IMR-90 (cell line): ENCODE measurements around the gene BCAT1. TPM values are rescaled to one million over a fixed set of nuclear protein-coding genes. Genes with fewer than 3 reads are reported as not detected.

Source experiments
- ATAC-seq: fragments of 200-7000 bp; cut with Tn5 transposase; 2 replicates; pipeline ENCODE4 v1.9.1; 2020; ENCODE audit warnings: low read depth, mild to moderate bottlenecking, moderate library complexity
- BruUV-seq: library from RNA; stranded (reverse); fragments of 400-500 nt; replicated peaks from 2 replicates; lab custom pipeline; 2021; lab: Mats Ljungman, UMichigan
- CTCF ChIA-PET: fragments of 300-600 bp; formaldehyde crosslinking; extraction: SDS; loops from one replicate; lab custom pipeline; 2021; ENCODE audit warnings: antibody characterized with exemption; lab: Yijun Ruan, JAX
- POLR2A ChIA-PET: fragments of 300-600 bp; sonication (Branson Sonifier 250); formaldehyde crosslinking; loops from one replicate; lab custom pipeline; 2022; ENCODE audit warnings: antibody characterized with exemption; ENCODE audit not compliant: unreplicated experiment; lab: Charles Lee
- DNase-seq: peaks from one replicate; pipeline ENCODE4 v3.0.0; 2013
- H2AFZ ChIP-seq: replicated peaks from 2 replicates; pipeline ENCODE3; 2013; ENCODE audit warnings: low read length, mild to moderate bottlenecking; ENCODE audit not compliant: poor library complexity
- H2AK5ac ChIP-seq: 2 replicates; pipeline ENCODE4 v1.6.1; 2013; ENCODE audit warnings: low read depth, low read length, inconsistent platforms
- H2AK9ac ChIP-seq: replicated peaks from 2 replicates; pipeline ENCODE3; 2013; ENCODE audit warnings: mild to moderate bottlenecking, low read depth, low read length, moderate library complexity; ENCODE audit not compliant: poor library complexity
- H2BK120ac ChIP-seq: 2 replicates; pipeline ENCODE4 v1.6.1; 2013; ENCODE audit warnings: low read depth, low read length, inconsistent platforms
- H2BK15ac ChIP-seq: 3 replicates; pipeline ENCODE4 v1.6.1; 2013; ENCODE audit warnings: low read depth, low read length, inconsistent platforms
- H2BK20ac ChIP-seq: 2 replicates; pipeline ENCODE4 v1.6.1; 2013; ENCODE audit warnings: low read depth, mild to moderate bottlenecking, inconsistent platforms, low read length, moderate library complexity
- H2BK5ac ChIP-seq: 2 replicates; pipeline ENCODE4 v1.6.1; 2013; ENCODE audit warnings: mild to moderate bottlenecking, low read depth, low read length, inconsistent platforms; ENCODE audit not compliant: poor library complexity, severe bottlenecking
- H3K14ac ChIP-seq: replicated peaks from 2 replicates; pipeline ENCODE4 v1.6.1; 2013; ENCODE audit warnings: low read depth, low read length, inconsistent platforms
- H3K18ac ChIP-seq: 2 replicates; pipeline ENCODE4 v1.6.1; 2013; ENCODE audit warnings: low read depth, low read length, control low read depth
- H3K23ac ChIP-seq: 2 replicates; pipeline ENCODE4 v1.6.1; 2013; ENCODE audit warnings: low read depth, low read length, inconsistent platforms
- H3K27ac ChIP-seq: 2 replicates; pipeline ENCODE4 v1.5.1; 2013; ENCODE audit warnings: mild to moderate bottlenecking, control low read depth, low read length; ENCODE audit not compliant: insufficient read depth
- H3K27me3 ChIP-seq: 2 replicates; pipeline ENCODE4 v1.6.1; 2013; ENCODE audit warnings: low read length; ENCODE audit not compliant: control insufficient read depth, insufficient read depth
- H3K36me3 ChIP-seq: 2 replicates; pipeline ENCODE4 v1.6.1; 2013; ENCODE audit warnings: low read length, mixed read lengths; ENCODE audit not compliant: control insufficient read depth, insufficient read depth
- H3K4ac ChIP-seq: 2 replicates; pipeline ENCODE4 v1.6.1; 2013; ENCODE audit warnings: low read depth, low read length, inconsistent platforms
- H3K4me1 ChIP-seq: 2 replicates; pipeline ENCODE4 v1.6.1; 2013; ENCODE audit warnings: low read length, mixed read lengths; ENCODE audit not compliant: control insufficient read depth, insufficient read depth
- H3K4me2 ChIP-seq: 2 replicates; pipeline ENCODE4 v1.6.1; 2013; ENCODE audit warnings: low read depth, mild to moderate bottlenecking, control low read depth, low read length, moderate library complexity
- H3K4me3 ChIP-seq: 2 replicates; pipeline ENCODE4 v1.5.1; 2013; ENCODE audit warnings: low read depth, mild to moderate bottlenecking, control low read depth, low read length, moderate library complexity; ENCODE audit not compliant: insufficient read depth
- H3K56ac ChIP-seq: 2 replicates; pipeline ENCODE4 v1.6.1; 2013; ENCODE audit warnings: low read length, inconsistent platforms; ENCODE audit not compliant: insufficient read depth; ENCODE audit errors: extremely low read depth
- H3K79me1 ChIP-seq, 2 experiments: 2 replicates each; pipeline ENCODE4 v1.6.1; 2013; ENCODE audit warnings: low read length in 2 of 2, inconsistent platforms in 1 of 2, low read depth in 1 of 2
- H3K9ac ChIP-seq: 2 replicates; pipeline ENCODE4 v1.6.1; 2013; ENCODE audit warnings: low read depth, low read length, control low read depth
- H3K9me1 ChIP-seq: 2 replicates; pipeline ENCODE4 v1.6.1; 2013; ENCODE audit warnings: low read length, inconsistent platforms; ENCODE audit not compliant: insufficient read depth
- H3K9me3 ChIP-seq: 2 replicates; pipeline ENCODE4 v1.6.1; 2013; ENCODE audit warnings: low read length; ENCODE audit not compliant: control insufficient read depth, insufficient read depth
- H4K20me1 ChIP-seq: 2 replicates; pipeline ENCODE4 v1.6.1; 2013; ENCODE audit warnings: low read length, inconsistent platforms; ENCODE audit not compliant: insufficient read depth
- H4K5ac ChIP-seq: 2 replicates; pipeline ENCODE4 v1.6.1; 2013; ENCODE audit warnings: mild to moderate bottlenecking, low read depth, low read length, control low read depth
- H4K8ac ChIP-seq, 2 experiments: 2 replicates each; pipeline ENCODE4 v1.6.1; 2013; ENCODE audit warnings: low read depth in 2 of 2, low read length in 2 of 2, control low read depth in 1 of 2, inconsistent platforms in 1 of 2
- H4K91ac ChIP-seq: 2 replicates; pipeline ENCODE4 v1.6.1; 2013; ENCODE audit warnings: low read depth, low read length, inconsistent platforms; ENCODE audit not compliant: insufficient read depth
- BHLHE40 ChIP-seq: fragments of 150-350 bp; IDR thresholded peaks from 2 replicates; pipeline ENCODE4 v1.6.1; 2016; ENCODE audit warnings: mild to moderate bottlenecking, low read depth, low read length
- CEBPB ChIP-seq: IDR thresholded peaks from 2 replicates; pipeline ENCODE4 v1.6.1; 2012; ENCODE audit warnings: low read depth, low read length, improper control_type of control experiment
- CHD1 ChIP-seq: IDR thresholded peaks from 2 replicates; pipeline ENCODE4 v1.6.1; 2012; ENCODE audit warnings: low read depth, low read length, improper control_type of control experiment
- ELK1 ChIP-seq: fragments of 150-350 bp; IDR thresholded peaks from 2 replicates; pipeline ENCODE4 v1.6.1; 2016; ENCODE audit warnings: low read depth, mild to moderate bottlenecking, low read length, moderate library complexity, borderline replicate concordance
- FOS ChIP-seq: fragments of 150-350 bp; IDR thresholded peaks from 2 replicates; pipeline ENCODE4 v1.6.1; 2016; ENCODE audit warnings: low read depth, low read length
- MAFK ChIP-seq: IDR thresholded peaks from 2 replicates; pipeline ENCODE4 v1.6.1; 2012; ENCODE audit warnings: low read depth, low read length, improper control_type of control experiment
- MAZ ChIP-seq: IDR thresholded peaks from 2 replicates; pipeline ENCODE4 v1.6.1; 2012; ENCODE audit warnings: low read depth, mild to moderate bottlenecking, low read length, improper control_type of control experiment, moderate library complexity, borderline replicate concordance
- NFE2L2 ChIP-seq: fragments of 150-350 bp; IDR thresholded peaks from 2 replicates; pipeline ENCODE4 v1.6.1; 2016; ENCODE audit warnings: low read depth, mild to moderate bottlenecking, low read length
- POLR2A ChIP-seq: IDR thresholded peaks from 2 replicates; pipeline ENCODE4 v1.6.1; 2012; ENCODE audit warnings: mild to moderate bottlenecking, low read depth, low read length
- RCOR1 ChIP-seq: IDR thresholded peaks from 2 replicates; pipeline ENCODE4 v1.6.1; 2012; ENCODE audit warnings: mild to moderate bottlenecking, low read length, improper control_type of control experiment; ENCODE audit not compliant: insufficient replicate concordance
- RFX5 ChIP-seq: IDR thresholded peaks from 2 replicates; pipeline ENCODE4 v1.8.0; 2012; ENCODE audit warnings: low read depth, mild to moderate bottlenecking, low read length, moderate library complexity
- SMC3 ChIP-seq: fragments of 150-350 bp; IDR thresholded peaks from 2 replicates; pipeline ENCODE4 v1.6.1; 2016; ENCODE audit warnings: low read depth, mild to moderate bottlenecking, antibody characterized with exemption, low read length, moderate library complexity
- USF2 ChIP-seq: fragments of 150-350 bp; IDR thresholded peaks from 2 replicates; pipeline ENCODE4 v1.6.1; 2017; ENCODE audit warnings: mild to moderate bottlenecking, antibody characterized with exemption, low read length, low read depth
- WGBS, 2 experiments: methylation state at CpG; one replicate each; pipeline versions ENCODE4 v1.1.5 to v1.1.7; 2013; ENCODE audit warnings: missing lambda C conversion rate in 2 of 2; ENCODE audit not compliant: insufficient read length in 1 of 2; ENCODE audit errors: extremely low coverage in 2 of 2; 5-methylcytosine and 5-hydroxymethylcytosine counted together
- dilution Hi-C: fragments of 300-500 bp; cut with HindIII; formaldehyde crosslinking; loops from one replicate; pipeline ENCODE4 v1.14.3; 2018; ENCODE audit warnings: low sequenced_read_pairs; ENCODE audit not compliant: unreplicated experiment
- in situ Hi-C: fragments of 300-500 bp; cut with MboI; formaldehyde crosslinking; loops from 3 replicates; pipeline ENCODE4 v1.14.3; 2019; ENCODE audit warnings: low sequenced_read_pairs, inconsistent platforms, mixed read lengths
- intact Hi-C: fragments of 100-400 bp; cut with micrococcal nuclease; formaldehyde crosslinking; loops from 2 replicates; pipeline ENCODE4 v1.10.0; 2022
- polyA plus RNA-seq, 3 experiments: library from polyadenylated mRNA; depleted of rRNA; stranded (reverse); fragments of >200 nt; gene quantifications; 2 replicates each; pipeline ENCODE4 v1.2.3, GENCODE V29; 2012; ENCODE audit warnings: low replicate concordance in 1 of 3
- total RNA-seq: library from RNA; depleted of rRNA; stranded (reverse); fragments of >200 nt; gene quantifications from 2 replicates; pipeline ENCODE4 v1.2.3, GENCODE V29; 2012

The BCAT1 gene
- total and polyA plus RNA-seq, 2 of the 4 experiments (the other 2 are of a cell fraction): 30.4 to 683 TPM

GRCh38 chr12:24979976-24980730 is 31.3 kb upstream of the BCAT1 start:
- Histone ChIP-seq H3K36me3 (no peaks in the 10 kb centered on the region; the same call in 1 of the 2 replicates), H3K4ac (no peak overlapping the region), H3K56ac (no peak overlapping the region), H3K4me3 (no peak overlapping the region), H2AFZ (no peak overlapping the region), H3K4me1 (no peaks in the 10 kb centered on the region), H2AK9ac (no peak overlapping the region), H3K9ac (no peak overlapping the region), H3K27me3 (no peaks in the 10 kb centered on the region), H3K27ac (no peak overlapping the region), H3K14ac (no peak overlapping the region), H3K4me2 (no peak overlapping the region), H3K23ac (no peak overlapping the region), H3K79me1 (no peaks in the 10 kb centered on the region), H2BK120ac (no peak overlapping the region), H4K91ac (no peak overlapping the region), H3K9me3 (peaks cover 7% of the 10 kb centered on the region), H2AK5ac (no peak overlapping the region), H2BK5ac (no peak overlapping the region), H4K8ac (no peak overlapping the region), H4K5ac (no peak overlapping the region), H2BK20ac (no peak overlapping the region), H3K9me1 (no peaks in the 10 kb centered on the region), H2BK15ac (no peak overlapping the region), H3K18ac (no peak overlapping the region), H4K20me1 (no peaks in the 10 kb centered on the region)
- DNase-seq (no peak), ATAC-seq (no peak)
- dilution Hi-C loops (no loop called here), intact Hi-C loops (no loop called here), in situ Hi-C loops (loop anchor here (25.0 kb wide), 1 partner anchor 1057 kb away; no protein-coding TSS in a partner anchor)
- no CpG with 5 or more reads among the region's 8 CpGs for WGBS, 2 experiments
- no peak for TF ChIP-seq MAFK
- no peak for TF ChIP-seq CHD1
- TF ChIP-seq CEBPB: no peak
- TF ChIP-seq FOS: no peak
- TF ChIP-seq BHLHE40: no peak
- no peak for TF ChIP-seq MAZ
- no peak for TF ChIP-seq RFX5
- TF ChIP-seq NFE2L2: no peak
- no peak for TF ChIP-seq POLR2A
- no peak for TF ChIP-seq USF2
- TF ChIP-seq ELK1: no peak
- no peak for TF ChIP-seq RCOR1
- no peak for TF ChIP-seq SMC3
- CTCF ChIA-PET: no interaction called here
- BruUV-seq: no TSS peak
- POLR2A ChIA-PET: no interaction called here
